ENCODE measurements around the gene NCAM2.

DNA sequence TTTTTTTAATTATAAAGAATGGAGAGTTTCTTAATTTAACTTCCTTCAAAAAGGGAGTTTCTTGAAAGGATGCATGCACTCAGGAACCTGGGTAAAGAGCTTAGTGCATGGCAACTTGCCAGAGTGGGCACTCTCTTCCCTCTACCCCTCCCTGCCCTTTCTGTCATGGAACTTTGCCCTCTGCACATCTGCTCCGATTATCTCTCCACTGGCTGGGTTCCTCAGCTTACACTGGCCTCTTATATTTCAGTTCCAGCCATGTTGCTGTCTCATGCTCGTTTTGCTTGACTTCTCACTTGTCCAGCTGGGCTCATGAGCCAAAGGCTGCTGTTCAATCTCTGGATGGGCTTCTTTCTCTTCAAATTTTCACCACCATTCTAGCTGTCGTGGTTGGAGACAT, 87.0 kb downstream of the NCAM2 start:
- TF ChIP-seq GATA3 (IDR thresholded peaks at IDR 0.05; ENCODE audit: low read depth, low read length) (no peak), GATA2 (IDR thresholded peaks at IDR 0.05; ENCODE audit: low read depth, low read length) (no peak)

Measured in SH-SY5Y (cell line).